ENCODE results near the gene THOC1.
A peak's percentile ranks its signal among the peaks of the same experiment; 100 is the strongest.

Gene THOC1

DNA sequence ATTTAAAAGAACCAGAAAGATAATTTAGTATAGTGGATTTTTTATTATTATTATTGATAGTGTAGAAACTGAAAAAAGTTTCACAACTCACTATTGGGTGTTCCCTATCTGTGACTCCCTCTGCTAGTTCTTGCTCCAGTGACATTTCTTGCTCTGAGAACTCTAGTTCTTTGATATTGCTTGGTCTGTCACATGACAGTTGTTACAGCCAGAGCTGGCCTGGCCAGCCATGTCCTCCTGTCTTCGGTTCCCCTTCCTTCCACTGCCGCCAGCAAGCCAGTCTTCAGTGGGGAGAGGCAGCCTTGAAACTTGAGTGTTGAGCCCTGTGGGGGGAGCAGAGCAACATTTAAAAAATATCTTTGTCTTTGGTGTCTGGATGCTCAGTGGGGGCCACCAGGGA lies 7.6 kb upstream of the THOC1 start:
- no peak for DNase-seq

DNA sequence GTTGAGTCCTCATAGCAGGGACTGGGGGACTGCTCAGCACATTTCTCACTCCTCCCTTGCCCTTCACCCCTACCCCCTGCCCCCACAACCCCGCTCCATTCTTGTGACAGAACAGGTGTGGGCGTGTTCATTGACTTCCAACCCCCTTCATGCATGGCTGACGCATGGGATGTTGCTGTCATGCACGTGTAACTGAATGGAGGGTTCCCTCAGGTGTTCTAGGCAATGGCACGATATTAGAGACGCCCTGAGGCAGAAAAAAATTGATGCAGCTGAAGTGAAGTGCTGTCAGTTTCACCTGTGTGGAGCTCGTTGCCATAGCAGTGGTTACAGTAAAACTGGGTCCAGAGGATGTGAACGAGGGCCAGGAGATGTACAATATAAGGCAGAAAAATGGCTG lies 6.5 kb upstream of the THOC1 start:
- no peak for DNase-seq

DNA sequence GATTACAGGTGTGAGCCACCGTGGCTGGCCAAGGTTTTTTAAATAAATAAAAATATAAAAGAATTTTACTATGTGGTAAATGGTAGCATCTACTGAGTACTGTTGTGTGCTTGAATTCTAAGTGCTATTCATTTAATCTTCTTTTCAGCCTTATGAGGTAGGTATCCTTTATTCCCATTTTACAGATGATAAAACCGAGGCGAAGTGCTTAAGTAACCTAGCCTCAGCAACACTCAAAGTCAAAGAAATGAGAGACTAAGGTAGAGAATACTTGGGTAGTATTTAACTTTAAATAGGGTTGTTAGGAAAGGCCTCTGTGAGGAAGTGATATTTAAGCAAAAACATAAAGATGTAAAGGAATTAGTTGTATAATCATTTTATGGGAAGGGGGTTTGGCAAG lies 5.7 kb upstream of the THOC1 start:
- DNase-seq, result no peak

DNA sequence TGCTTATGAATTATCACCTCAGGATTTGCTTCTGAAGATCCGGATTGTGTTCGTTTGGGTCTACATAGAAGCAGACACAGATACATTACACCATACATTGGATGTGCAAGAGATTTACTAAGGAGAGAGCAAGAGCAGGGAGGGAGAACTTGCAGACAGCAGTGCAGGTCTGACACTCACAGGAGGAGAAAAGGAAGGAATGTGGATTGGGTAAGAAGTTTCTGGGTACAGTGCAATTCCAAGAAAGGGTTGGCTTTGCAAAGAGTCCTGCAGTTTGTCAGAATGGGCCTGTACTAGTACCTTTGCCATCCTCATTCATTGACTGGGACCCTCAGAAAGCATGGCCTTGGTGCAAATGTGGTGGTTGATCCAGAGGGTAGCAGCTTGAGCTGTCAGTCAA lies 4.8 kb upstream of the THOC1 start:
- DNase-seq, result no peak

DNA sequence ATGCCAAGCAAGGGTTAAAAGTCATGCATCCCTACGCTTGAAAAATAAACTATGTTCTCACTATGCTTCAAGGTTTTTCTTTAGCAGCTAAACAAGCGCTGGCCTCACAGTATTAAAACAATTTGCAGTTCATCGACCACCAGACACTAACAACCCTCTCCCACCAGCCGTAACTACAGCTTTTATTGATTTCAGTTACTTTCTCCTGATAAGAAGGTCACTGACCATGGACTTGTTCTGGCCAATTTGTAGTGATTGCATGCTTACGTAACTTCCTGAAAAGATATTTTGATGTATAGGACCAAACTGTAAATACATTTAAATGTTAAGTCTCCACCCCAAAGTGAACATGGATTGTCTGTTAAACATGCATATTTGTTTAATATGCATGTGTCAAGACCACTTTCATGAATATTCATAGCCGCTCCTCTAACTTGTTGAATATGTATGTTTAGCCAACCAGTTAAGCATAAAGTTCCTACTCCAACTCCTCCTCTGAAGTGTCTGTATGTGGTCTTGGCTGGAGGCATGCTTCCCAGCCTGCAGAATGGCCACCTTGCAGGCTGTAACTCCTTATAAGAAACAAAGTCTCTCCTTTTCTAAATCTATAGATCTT lies 1.7 kb upstream of the THOC1 start:
- no peak for DNase-seq

DNA sequence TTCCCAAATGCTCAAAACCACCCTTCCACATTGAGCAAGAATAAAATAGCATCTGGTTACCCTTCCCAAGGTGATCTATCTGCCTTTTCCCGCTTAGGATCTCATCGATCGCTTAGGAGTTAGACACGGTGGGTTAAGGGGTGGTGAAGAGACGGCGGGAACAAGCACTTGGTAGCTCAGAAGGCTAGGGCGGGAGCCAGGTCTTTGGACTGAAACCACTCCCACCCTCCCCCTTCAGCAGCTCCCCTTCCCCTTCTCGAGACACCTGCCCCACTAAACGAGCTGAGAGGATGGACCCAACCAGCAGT lies 513 bp downstream of the THOC1 start:
- no peak for DNase-seq

DNA sequence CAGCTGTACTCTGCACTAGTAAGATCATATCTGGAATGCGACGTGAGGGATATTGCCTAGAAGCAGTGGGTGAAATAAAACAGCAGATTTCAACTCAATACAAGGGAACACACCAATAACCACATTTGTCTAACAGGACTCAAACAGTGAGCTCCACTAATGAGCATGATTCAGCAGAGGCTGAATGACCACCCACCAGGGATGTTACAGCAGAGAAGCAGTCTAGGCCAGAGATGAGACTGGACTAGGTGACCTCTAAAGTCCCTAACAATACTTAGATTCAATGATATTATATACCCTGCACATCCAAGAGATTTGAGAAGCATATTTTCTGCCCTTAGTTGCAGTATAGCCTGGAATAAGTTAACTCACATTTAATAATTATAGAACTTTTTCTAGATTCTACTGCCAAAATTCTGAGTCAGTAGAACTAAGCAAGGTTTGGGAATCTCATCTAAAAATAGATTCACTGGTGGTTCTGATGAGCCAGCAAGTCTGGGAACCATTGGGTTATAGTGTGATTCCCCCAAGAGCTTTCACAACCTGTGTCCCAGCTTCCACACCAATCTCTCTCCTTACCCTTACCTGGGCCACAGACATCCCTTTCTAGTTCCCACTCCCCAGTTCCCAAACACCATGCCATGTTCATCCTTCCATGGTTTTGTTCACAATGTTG lies 6.3 kb downstream of the THOC1 start:
- DNase-seq, result no peak

DNA sequence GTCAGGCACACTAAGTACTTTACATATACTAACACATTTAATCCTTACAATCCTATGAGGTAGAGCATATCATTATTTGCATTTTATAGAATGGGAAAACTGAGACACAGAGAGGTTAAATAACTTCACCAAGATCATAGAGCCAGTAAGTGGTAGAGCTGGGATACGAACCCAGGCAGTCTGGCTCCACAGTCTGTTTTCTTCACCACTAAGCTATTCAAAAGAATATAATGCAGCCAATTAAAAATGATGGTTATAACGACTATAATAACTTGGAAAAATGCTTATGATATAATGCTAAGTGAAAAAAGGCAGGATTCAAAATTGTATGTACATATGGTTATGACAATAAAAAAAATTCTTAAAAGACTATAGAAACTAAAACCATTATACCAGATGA lies 7.3 kb downstream of the THOC1 start:
- no peak for DNase-seq

DNA sequence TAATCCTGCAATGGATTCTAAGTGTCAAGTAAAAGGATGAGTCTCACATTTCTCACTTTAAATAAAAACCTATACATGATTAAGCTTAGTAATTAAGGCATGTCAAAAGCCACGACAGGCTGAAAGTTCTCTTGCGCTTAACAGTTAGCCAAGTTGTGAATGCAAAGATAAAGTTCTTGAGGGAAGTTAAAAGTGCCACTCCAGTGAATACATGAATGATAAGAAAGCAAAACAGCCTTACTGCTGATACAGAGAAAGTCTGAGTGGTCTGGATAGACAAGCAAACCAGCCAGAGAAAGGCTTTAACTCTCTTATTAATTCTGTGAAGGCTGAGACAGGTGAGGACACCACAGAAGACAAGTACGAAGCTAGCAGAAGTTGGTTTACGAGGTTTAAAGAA lies 12.7 kb downstream of the THOC1 start:
- no peak for DNase-seq

DNA sequence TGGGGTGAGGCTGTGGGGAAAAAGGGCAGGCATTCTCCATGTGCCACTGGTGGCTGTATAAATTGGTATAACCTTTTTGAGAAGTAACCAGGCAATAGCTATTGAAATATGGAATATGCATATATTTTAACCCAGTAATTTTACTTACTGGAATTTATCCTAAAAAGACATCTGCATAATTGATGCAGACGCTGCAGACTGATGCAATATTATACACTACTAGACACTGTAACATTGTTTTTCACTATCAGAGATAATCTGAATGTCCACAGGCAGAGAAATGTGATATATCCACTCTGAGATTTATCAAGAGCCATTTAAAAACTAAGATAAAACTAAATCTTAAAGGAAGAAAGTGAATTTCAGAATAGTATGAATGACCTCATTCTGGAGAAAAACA lies 14.7 kb downstream of the THOC1 start:
- DNase-seq, result no peak

DNA sequence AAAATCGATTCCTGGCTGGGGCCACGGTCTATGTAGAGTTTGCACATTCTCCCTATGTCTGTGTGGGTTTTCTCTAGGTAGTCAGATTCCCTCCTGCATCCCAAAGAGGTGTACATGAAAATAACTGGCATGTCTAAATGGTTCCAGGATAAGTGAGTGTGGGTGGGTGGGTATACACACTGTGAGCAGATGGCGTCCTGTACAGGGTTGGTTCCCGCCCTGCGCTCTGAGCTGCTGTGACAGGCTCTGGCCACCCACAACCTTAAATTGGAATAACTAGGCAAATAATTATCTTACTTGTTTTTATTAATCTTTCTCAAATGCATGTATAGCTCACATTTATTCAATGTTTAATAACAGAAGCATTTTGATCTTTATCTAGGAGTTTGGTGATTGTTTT lies 16.3 kb downstream of the THOC1 start:
- no peak for DNase-seq

DNA sequence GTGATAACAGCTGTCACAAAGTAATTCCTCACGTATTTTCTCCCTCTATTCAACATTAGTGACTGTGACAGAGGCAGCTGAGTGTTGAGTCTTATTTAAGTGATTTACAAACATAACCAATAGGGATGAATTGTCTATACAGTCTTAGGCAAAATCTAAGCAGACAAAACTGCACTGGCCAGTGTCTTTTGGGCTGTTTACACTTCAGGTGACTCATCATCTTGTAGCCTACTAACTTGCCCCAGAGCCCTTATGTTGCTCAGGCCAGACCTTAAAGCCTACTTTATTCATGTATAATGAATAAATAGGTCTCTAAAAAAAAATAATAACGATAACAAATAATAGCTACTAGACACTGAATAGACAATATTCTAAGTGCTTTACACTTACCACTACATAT lies 17.2 kb downstream of the THOC1 start:
- peak; percentile 76 for DNase-seq

DNA sequence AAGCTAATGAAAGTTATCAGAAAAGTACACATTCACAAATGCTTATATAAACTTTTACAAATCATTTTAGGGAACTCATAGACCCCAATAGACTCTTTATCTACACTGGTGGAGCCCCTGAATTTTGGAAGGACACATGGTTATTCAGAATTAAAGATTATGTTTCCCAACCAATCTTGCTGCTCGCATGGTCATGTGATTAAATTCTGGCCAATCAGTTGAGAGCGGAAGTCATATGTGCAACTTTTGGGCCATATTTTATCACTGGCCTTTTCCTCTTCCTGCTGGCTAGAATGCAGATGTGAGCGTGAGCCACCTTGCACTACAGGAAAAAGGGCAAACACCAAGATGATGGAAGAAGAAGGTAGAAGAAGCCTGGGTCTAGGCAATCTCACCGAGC lies 19.8 kb downstream of the THOC1 start:
- DNase-seq, result no peak

DNA sequence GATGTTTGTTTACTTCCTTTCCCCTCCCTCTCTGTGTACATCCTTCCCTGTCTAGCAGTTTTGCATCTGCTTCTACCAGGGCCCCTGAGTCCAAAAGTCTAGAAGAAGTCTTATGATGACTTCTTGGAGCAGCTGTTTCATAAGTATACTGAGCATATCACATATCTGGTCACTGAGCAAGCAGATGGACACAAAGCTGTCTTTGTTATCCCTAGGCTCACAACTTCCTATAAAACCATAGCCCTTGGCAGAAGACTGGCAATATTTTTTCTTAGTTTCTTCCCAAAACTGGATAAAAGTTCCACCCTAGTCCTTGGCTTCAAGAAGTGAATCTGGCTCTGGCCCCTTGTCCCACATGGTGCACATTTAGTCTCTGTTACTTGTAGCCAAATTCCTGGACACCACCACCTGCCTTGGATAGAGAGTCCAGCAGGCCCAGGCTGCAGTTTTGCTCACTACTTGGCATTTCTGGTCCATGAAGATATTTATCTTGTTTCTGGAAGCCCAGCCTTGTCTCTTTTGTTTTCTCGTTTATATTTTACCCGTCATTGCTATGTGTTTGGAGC lies 22.5 kb downstream of the THOC1 start:
- no peak for DNase-seq

DNA sequence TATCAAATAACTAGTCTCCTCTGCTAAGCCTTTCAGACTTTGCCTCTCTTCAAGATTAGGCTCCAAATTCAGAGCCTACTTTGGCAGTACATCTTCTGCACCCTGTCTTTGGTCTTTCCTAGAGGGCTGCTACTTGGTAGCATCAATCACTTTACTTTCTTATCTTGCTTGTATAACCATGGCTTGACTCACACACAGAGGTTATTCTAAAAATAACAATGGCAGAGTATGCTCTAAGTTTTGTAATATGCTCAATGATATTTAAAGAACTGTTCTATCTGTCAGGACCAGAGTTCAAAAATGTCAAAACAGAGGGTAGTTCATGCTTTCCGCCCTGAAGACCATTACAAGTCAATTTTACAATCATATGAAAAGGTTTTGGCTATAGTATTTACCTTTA lies 27.7 kb downstream of the THOC1 start:
- DNase-seq, result no peak

DNA sequence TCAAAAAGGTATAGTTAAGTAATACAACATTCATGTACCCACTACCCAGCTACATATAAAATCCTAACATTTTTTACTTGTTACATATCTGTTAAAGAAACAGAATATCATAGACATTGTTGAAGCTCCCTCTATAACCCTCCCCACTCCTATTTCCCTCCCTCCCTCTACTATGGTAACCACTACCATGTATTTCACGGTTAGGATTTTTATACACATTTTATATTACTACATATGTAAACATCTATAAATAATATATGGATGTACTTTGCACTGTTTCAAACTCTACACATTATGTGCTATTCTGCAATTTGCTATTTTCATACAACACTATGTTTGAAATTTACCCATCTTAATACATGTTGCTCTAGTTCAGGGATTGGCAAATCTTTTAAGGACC lies 36.3 kb downstream of the THOC1 start:
- no peak for DNase-seq

DNA sequence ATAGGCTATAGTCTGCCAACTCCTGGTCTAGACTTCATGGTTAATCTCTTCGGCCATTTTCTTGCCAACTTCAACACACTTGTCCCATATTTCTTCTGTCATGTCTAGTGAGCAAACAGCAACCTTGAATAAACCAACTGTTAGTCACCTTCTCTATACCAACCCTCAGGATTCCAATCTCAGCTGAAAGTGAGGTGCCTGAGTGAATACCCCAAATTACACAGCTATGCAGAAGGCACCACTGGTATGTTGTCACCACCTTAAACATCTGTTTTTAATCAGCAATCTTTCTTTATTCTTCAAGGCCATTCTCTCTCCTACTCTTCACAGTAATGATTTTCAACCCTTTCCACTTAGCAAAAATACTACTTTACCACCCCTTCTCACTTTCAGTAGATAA lies 39.3 kb downstream of the THOC1 start:
- no peak for DNase-seq

DNA sequence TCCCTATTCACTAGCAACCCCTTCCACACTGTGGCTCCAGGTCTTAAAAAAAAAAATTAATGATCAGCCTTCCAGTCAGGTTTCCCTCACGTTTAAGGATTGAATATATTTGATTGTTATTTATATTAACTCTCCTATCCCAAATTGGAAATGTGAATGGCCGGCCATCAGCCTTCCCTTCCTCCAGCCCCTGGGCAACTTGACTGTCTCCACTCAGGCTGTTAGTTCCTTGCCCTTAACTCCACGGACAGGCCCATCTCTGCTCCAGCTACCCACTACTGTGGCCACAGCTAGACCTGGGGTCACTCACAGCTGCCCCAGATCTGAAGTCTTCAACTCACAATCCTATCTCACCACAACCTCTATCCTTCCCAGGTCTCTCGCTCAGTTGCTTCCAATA lies 39.9 kb downstream of the THOC1 start:
- DNase-seq, result no peak

DNA sequence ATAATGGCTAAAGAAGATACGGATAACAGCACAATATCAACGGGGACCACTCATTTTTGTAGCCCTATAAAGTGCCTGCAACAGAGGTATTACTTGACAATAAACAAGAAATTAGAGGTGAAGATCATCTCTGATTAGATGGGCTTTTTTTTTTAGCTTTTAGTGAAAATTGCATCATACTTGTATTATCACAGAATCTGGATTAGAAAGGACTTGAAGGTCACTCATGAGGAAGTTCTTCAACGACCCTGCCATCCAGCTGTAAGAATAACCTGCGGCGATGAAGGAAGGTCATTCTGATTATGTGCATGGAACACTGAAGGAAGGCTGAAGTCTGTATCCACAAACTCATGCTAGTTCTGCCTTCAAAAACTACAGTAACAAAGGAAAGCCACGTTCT lies 40.5 kb downstream of the THOC1 start:
- DNase-seq, result no peak

DNA sequence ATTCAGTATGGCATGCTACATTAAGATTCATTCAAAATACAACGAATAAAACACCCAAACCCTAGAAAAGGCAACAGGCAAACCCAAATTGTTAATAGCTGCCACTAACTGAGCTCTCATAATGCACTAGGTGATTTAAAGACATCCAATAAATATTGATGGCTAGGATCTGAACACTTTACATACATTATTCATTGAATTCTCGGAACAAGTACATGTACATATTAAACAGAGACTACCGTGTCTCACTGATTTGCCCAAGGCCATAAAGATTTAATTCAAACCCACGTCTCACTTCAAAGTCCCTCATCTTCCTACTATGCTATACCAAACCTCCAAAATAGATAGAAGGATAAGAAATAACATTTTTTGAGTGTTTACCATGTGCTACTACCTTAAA lies 42.1 kb downstream of the THOC1 start:
- DNase-seq, result no peak

DNA sequence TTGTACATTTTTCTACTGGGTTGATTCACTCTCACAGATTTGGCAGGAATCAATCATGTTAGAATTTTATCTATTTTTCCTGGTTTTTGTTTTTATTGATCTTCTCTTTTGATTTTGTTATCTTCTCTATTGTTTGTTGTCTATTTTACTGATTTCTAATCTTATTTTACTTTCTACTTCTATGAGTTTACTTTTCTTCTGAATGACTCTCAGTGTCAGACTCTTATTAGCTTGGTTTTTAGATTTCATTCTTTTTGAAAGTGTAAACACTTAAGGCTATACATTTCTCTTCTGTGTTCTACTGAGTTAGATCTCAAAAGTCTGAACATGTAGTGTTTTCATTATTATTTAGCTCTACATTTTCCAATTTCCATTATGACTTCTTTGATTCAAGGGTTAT lies 47.1 kb downstream of the THOC1 start:
- no peak for DNase-seq

DNA sequence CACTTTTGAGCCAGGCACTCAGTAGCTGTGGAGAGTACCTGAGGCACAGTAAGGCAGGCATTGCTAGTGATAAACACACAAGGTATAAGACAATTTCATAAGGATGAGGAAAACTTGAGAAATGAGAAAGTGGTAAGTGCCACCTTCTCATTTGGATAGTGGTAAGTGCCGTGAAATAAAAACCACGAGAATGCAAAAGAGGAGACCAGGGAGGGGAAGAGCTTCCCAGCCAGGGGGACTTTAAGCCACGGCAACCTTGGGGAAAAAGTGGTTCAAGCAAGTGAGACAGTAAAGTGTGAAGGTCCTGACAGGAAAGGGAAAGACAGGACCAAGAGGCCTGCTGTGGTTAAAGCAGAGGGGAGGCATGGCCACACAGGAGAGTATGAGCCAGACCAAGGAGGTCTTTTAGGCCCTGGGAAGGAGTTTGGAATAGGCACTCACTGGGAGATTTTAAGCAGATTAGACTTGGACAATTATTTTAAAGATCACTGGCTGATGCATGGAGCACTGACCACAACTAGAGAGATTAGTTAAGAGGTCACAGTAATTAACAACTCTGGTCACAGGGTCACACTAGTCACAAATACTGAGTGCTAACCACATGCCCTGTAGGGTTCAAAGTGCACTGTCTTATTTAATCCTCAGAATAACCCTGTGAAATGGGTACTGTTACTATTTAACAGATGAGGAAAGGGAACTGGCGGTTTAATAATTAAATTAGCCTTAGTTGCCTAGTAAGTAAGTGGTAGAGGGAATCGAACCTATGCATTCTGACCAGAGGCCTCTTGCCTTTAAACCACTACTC lies 50.1 kb downstream of the THOC1 start:
- no peak for DNase-seq

DNA sequence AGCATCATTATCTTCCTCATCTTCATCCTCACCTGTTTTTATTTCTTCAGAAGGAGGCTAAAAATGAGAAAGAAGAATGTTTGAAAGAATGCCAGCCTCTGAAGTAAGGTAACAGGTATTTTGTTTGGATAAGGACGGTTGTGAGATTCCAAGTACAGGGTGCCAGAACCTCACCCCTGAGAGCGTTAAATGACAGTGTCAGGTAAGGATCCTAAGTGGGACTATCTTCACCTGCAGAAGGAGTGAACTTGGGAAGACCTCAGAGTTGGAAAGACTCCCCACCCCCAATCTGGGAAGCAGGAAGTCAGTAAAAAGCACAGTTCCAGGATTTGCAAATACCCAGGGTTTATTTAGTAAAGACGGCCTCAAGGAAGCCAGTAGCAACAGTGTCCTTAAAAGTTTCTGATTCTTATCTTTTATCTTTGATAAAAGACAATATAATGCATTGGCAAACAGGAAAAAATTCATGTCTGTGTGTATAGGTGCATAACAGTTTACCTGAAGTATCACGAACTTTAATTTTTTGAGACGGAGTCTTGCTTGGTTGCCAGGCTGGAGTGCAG lies 52.3 kb downstream of the THOC1 start:
- no peak for DNase-seq

DNA sequence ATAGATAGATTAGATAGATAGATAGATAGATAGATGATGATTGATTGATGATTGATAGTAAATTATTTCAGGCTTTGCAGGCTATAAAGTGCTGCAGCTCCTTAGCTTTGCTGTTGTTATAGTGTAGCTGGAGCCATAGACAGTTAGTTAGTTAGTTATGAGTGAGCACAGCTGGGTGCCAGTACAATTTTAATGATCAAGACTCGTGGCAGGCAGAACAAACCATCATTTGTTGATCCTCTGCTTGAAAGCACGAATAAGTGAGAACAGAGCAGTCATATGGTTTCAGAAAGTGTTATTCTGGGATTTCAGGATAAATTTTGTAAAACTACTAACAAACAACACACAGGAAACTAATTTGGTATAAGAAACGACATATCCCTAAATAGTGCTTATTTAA lies 53.9 kb downstream of the THOC1 start:
- no peak for DNase-seq
